Gastrocnemius medialis (tissue), 4 donors: ENCODE data around the gene LRRC75A.

Source experiments
- CTCF ChIP-seq, 5 experiments: fragments of 450-650 bp in 3 of 5; fragments of 200-600 bp in 2 of 5; sonication (generic) in 2 of 5; IDR thresholded peaks in 4 of 5; conservative IDR thresholded peaks in 1 of 5; 1 replicate in 4 of 5; 2 replicates in 1 of 5; pipeline ENCODE4 v1.5.1; 2016 to 2019; ENCODE audit warnings: antibody characterized with exemption in 5 of 5, mild to moderate bottlenecking in 3 of 5, moderate library complexity in 3 of 5
- POLR2A ChIP-seq, 2 donors: fragments of 450-650 bp; IDR thresholded peaks; one replicate each; pipeline ENCODE4 v1.6.1; 2017; ENCODE audit warnings: antibody characterized with exemption in 2 of 2, mild to moderate bottlenecking in 2 of 2, moderate library complexity in 2 of 2

GRCh38 chr17:16534236-16534635, 42.2 kb upstream of the LRRC75A start:
- TF ChIP-seq CTCF (IDR thresholded peaks at IDR 0.05 in 4 of 5, conservative IDR thresholded peaks at IDR 0.05 in 1 of 5), result no peak
- TF ChIP-seq POLR2A (IDR thresholded peaks at IDR 0.05), result no peak
